ENCODE data around the gene TOMM22. TPM values are rescaled to one million over a fixed set of nuclear protein-coding genes. Genes with fewer than 3 reads are reported as not detected.

TOMM22 gene
- total and polyA plus RNA-seq, 3 donors from 2014 or later, result 44.3 to 95.1 (median 57.6) TPM

DNA sequence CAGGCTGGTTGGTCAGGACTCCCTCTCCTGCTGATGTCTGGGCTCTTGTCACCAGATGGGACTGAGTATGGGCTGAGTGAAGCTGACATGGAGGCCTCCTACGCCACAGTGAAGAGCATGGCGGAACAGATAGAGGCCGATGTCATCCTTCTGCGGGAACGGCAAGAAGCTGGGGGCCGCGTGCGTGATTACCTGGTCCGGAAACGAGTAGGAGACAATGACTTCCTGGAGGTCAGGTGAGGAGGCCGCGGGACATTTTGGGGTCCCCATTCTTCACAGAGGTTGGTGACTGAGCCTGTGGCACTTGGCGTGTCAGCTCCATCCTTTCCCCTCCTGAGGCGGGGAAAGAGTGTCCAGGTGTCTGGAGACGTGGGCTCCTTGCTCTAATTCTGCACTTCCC, 34.1 kb downstream of the TOMM22 start:
- no peaks in the 10 kb centered on the region for H3K36me3 ChIP-seq (ENCODE audit: low read depth, missing control alignments)
- peaks cover 32% of the 10 kb centered on the region for H3K4me1 ChIP-seq
- TF ChIP-seq, protein P1, sequence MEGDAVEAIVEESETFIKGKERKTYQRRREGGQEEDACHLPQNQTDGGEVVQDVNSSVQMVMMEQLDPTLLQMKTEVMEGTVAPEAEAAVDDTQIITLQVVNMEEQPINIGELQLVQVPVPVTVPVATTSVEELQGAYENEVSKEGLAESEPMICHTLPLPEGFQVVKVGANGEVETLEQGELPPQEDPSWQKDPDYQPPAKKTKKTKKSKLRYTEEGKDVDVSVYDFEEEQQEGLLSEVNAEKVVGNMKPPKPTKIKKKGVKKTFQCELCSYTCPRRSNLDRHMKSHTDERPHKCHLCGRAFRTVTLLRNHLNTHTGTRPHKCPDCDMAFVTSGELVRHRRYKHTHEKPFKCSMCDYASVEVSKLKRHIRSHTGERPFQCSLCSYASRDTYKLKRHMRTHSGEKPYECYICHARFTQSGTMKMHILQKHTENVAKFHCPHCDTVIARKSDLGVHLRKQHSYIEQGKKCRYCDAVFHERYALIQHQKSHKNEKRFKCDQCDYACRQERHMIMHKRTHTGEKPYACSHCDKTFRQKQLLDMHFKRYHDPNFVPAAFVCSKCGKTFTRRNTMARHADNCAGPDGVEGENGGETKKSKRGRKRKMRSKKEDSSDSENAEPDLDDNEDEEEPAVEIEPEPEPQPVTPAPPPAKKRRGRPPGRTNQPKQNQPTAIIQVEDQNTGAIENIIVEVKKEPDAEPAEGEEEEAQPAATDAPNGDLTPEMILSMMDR (IDR thresholded peaks at IDR 0.05), result no peak
- TF ChIP-seq POLR2A (IDR thresholded peaks at IDR 0.05), result no peak
- no peak overlapping the region for H3K4me3 ChIP-seq
- 89 to 94% methylated on average over 13 to 15 of the region's 15 CpGs for WGBS, 2 donors
- H3K27ac ChIP-seq, result peak overlapping the region; percentile 20 to 25
- DNase-seq, result no peak
- intact Hi-C loops (cut with DNase I; ENCODE audit: low total_unique reads), result no loop called here
- H3K27me3 ChIP-seq, result no peaks in the 10 kb centered on the region
- H3K9me3 ChIP-seq, result no peaks in the 10 kb centered on the region

DNA sequence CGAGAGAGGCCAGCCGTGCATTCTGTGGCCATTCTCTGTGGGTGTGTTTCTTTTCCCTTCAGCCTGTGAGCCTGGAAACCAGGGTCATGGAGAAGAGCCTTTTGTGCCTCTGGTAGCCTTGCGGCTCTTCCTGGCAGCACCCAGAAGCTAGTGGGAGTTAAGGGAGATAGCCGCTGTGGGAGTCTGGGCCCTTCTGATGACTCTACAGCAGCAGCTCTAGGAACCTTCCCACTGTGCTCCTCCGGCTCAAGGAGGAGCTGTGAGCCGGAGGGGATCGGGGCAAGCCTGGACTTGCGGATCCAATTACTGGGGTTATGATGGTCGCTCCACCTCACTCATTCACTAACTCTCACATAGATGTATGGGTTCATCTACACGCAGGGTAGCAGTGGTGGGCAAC, 34.5 kb downstream of the TOMM22 start:
- no peak overlapping the region for H3K27ac ChIP-seq
- H3K4me1 ChIP-seq, result peaks cover 32% of the 10 kb centered on the region
- H3K36me3 ChIP-seq (ENCODE audit: low read depth, missing control alignments), result no peaks in the 10 kb centered on the region
- H3K27me3 ChIP-seq, result no peaks in the 10 kb centered on the region
- WGBS, 2 donors, result 67 to 84% methylated on average over 10 of the region's 10 CpGs
- TF ChIP-seq POLR2A (IDR thresholded peaks at IDR 0.05), result no peak
- TF ChIP-seq, protein P1 (IDR thresholded peaks at IDR 0.05), result no peak
- no peaks in the 10 kb centered on the region for H3K9me3 ChIP-seq
- peak; percentile 76 for DNase-seq
- intact Hi-C loops (cut with DNase I; ENCODE audit: low total_unique reads), result no loop called here
- H3K4me3 ChIP-seq, result no peak overlapping the region

DNA sequence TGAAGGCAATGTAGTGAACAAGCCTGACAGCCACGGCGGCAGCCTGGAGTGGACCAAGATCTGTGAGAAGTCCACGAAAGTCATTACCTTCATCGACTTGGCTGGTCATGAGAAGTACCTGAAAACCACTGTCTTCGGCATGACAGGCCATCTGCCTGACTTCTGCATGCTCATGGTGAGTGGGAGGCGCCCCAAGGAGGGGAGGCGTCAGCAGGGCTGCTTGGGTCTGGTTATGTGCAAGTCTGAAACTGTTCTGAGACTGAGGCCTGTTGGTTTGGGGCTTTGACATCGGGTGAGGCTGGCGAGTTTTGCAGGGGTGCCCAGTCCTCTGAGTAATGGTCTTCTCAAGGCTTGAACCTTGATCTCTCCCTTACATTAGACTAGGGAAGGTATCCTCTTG, 35.1 kb downstream of the TOMM22 start:
- H3K4me3 ChIP-seq, result no peak overlapping the region
- H3K4me1 ChIP-seq, result peaks cover 32% of the 10 kb centered on the region
- no peaks in the 10 kb centered on the region for H3K9me3 ChIP-seq
- DNase-seq, result no peak
- 81 to 93% methylated on average over 7 to 9 of the region's 9 CpGs for WGBS, 2 donors
- H3K27ac ChIP-seq, result no peak overlapping the region
- intact Hi-C loops (cut with DNase I; ENCODE audit: low total_unique reads), result no loop called here
- H3K27me3 ChIP-seq, result no peaks in the 10 kb centered on the region
- TF ChIP-seq, protein P1 (IDR thresholded peaks at IDR 0.05), result no peak
- TF ChIP-seq POLR2A (IDR thresholded peaks at IDR 0.05), result no peak
- H3K36me3 ChIP-seq (ENCODE audit: low read depth, missing control alignments), result no peaks in the 10 kb centered on the region

DNA sequence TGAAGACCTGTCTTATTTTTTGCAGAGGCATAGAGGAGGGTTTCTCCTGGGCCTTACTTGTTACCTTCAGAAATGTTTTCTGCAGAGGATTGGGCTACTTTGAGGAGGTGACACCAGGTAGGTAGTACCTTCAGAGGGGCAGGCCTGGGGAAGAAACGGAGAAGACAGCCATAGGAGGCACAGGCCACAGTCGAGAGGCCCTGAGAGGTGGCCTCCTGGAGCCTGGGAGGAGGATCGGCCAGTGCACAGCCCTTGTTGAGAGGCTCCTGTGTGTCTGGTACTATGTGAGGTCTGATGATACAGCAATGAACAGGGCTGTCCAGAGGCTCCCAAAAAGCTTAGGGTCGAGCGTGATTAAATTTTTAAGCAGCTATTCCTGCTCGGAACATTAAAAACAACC, 35.5 kb downstream of the TOMM22 start:
- DNase-seq, result no peak
- Histone ChIP-seq H3K4me1 (peaks cover 32% of the 10 kb centered on the region), H3K36me3 (ENCODE audit: low read depth, missing control alignments) (no peaks in the 10 kb centered on the region), H3K4me3 (no peak overlapping the region), H3K27me3 (no peaks in the 10 kb centered on the region), H3K9me3 (no peaks in the 10 kb centered on the region), H3K27ac (no peak overlapping the region)
- WGBS, 2 donors, result 82 to 86% methylated on average over 6 of the region's 6 CpGs
- intact Hi-C loops (cut with DNase I; ENCODE audit: low total_unique reads), result no loop called here
- TF ChIP-seq, protein P1 (IDR thresholded peaks at IDR 0.05), result no peak

DNA sequence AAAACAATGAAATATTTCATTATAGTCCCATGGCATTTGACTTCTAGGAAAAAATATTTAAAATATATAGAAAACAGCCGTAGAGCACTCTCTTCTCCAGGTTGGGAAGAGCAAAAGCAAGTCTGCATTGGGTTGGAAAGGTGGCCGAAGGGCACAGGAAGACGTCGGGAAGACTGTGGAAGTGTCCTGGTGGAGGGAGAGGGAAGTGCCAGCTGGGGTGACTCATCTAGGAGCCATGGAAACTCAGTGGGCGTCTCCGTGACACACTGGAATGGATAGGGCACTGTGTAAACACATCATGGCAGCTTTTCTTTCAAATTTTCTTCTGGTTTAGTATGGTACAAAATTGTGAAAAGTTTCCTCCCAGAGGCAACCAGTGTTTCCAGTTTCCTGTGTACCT, 36.7 kb downstream of the TOMM22 start:
- 48 to 68% methylated on average over 6 of the region's 6 CpGs for WGBS, 2 donors
- H3K27me3 ChIP-seq, result no peaks in the 10 kb centered on the region
- no peaks in the 10 kb centered on the region for H3K36me3 ChIP-seq (ENCODE audit: low read depth, missing control alignments)
- TF ChIP-seq, protein P1 (IDR thresholded peaks at IDR 0.05), result peak in 1 of 3 experiments; percentile 35
- no peak for TF ChIP-seq POLR2A (IDR thresholded peaks at IDR 0.05)
- no peaks in the 10 kb centered on the region for H3K9me3 ChIP-seq
- DNase-seq, result no peak
- no peak overlapping the region for H3K4me3 ChIP-seq
- intact Hi-C loops (cut with DNase I; ENCODE audit: low total_unique reads), result no loop called here
- peaks cover 32% of the 10 kb centered on the region for H3K4me1 ChIP-seq
- H3K27ac ChIP-seq, result no peak overlapping the region
